Aortic smooth muscle cell (primary cell): ENCODE results near the gene TINAG. TPM values are rescaled to one million over a fixed set of nuclear protein-coding genes. Genes with fewer than 3 reads are reported as not detected.

Source experiments
- total RNA-seq: library from RNA; depleted of rRNA; stranded (reverse); fragments of >200 nt; gene quantifications from 2 replicates; pipeline ENCODE4 v1.2.3, GENCODE V29; 2014

Gene TINAG, protein sequence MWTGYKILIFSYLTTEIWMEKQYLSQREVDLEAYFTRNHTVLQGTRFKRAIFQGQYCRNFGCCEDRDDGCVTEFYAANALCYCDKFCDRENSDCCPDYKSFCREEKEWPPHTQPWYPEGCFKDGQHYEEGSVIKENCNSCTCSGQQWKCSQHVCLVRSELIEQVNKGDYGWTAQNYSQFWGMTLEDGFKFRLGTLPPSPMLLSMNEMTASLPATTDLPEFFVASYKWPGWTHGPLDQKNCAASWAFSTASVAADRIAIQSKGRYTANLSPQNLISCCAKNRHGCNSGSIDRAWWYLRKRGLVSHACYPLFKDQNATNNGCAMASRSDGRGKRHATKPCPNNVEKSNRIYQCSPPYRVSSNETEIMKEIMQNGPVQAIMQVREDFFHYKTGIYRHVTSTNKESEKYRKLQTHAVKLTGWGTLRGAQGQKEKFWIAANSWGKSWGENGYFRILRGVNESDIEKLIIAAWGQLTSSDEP
- total RNA-seq: not detected in 2 replicates

DNA sequence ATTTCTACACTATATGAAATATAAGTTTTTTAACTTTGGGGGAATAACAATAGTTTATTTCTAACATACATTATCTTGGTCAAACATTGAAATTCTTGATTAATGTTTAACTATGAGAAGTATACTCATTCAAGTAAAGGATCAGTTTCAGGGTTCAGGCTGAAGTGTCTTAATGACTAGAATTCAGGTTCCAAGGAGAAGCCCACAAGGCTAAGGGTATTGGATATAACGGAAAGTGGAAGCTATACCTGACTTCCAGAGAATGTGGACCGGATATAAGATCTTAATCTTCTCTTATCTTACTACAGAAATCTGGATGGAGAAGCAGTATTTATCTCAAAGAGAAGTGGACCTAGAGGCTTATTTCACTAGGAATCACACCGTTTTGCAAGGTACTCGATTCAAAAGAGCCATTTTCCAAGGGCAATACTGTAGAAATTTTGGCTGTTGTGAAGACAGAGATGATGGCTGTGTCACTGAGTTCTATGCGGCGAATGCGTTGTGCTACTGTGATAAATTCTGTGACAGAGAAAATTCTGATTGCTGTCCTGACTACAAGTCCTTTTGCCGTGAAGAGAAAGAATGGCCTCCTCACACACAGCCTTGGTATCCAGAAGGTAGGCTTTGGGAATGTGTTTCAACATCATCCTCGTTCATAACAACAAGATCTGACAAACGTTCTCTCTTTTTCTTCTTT, at the start of gene TINAG:
Gene TINAG (plus strand): TSS at position 153 of the 697 bp plus-strand sequence. CDS start 110 bp downstream, at position 263.

Other genes starting within 250 kb of the TINAG start
- gene MLIP, start 197.0 kb upstream of the TINAG start, total RNA-seq: 0.19 TPM in 1 of 2 replicates, not detected in the other